ENCODE data around the gene CRCP. TPM values are rescaled to one million over a fixed set of nuclear protein-coding genes. Genes with fewer than 3 reads are reported as not detected.
A peak's percentile ranks its signal among the peaks of the same experiment; 100 is the strongest.

Gene CRCP
- polyA plus RNA-seq, 1 donor (not counting 4 experiments of a cell fraction or from before 2014, with no cell fraction given): 25.4 TPM

DNA sequence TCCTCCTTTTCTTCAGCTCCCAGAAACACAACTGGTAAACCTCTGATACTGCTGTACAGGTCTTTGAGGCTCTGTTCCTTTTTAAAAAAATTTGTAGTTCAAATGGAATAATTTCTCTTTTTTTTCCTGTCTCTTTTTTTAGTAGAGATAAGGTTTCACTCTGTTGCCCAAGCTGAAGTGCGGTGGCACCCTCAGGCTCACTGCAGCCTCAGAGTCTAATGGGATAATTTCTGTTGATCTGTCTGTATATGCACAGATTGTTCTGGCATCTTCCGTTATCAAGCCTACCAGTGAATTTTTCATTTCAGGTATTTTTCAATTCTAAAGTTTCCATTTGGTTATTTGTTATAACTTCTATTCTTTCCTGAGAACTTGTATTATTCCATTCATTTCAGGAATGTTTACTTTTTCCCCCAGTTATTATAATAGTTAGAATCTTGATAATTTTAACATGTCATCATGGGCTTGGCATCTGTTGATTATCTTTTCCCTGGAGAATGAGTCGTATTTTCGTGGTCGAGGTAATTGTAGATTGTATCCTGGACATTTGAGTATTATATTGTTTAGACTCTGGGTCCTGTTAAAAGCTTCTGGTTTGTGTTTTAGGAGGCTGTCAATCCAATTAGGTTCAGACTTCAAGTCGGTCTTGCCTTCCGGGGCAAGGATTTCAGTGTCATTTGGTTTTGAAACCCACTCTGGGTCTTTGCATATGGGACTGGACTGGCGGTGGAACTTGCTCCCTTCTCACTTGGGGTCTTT, 24.5 kb downstream of the CRCP start:
- TF ChIP-seq EZH2 (IDR thresholded peaks at IDR 0.05; ENCODE audit: low read length): no peak
- TF ChIP-seq CTCF (optimal IDR thresholded peaks at IDR 0.05 in 1 of 3, IDR thresholded peaks at IDR 0.05 in 1 of 3, conservative IDR thresholded peaks at IDR 0.05 in 1 of 3; ENCODE audit: extremely low read depth in 1 of 3, insufficient read depth in 2 of 3, low read length in 3 of 3): no peak

DNA sequence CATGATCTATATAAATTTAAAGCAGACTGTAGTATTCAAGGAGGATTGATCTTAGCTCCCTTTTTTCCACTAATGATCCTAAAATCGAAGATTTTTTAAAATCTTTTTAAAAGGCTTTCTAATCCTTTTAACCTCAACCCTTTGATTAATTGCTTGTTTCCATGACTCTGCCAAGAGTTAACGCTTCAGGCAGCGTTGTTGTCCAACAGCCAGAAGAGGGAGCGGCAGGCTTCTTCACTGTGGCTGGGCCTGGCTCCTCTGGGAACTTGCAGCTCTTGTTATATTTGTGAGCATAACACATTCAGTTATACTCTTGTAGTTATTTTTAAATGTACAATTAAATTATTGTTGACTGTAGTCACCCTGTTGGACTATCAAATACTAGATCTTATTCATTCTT, 26.3 kb downstream of the CRCP start:
- H3K4me1 ChIP-seq (ENCODE audit: control insufficient read depth, extremely low read depth, insufficient read depth, low read length): peaks cover 37% of the 10 kb centered on the region
- no peak for FAIRE-seq
- H3K9me3 ChIP-seq (ENCODE audit: control insufficient read depth, low read depth, low read length): no peaks in the 10 kb centered on the region
- no peak overlapping the region for H3K4me3 ChIP-seq (ENCODE audit: control insufficient read depth in 2 of 3, extremely low read depth in 1 of 3, insufficient read depth in 2 of 3, low read depth in 1 of 3, low read length in 3 of 3)
- H3K4me2 ChIP-seq (ENCODE audit: control insufficient read depth, extremely low read depth, insufficient read depth, low read depth, low read length): peak overlapping the region; percentile 0
- no peaks in the 10 kb centered on the region for H3K27me3 ChIP-seq (ENCODE audit: control insufficient read depth, extremely low read depth, insufficient read depth, low read length)
- H3K36me3 ChIP-seq (ENCODE audit: control insufficient read depth in 2 of 2, extremely low read depth in 1 of 2, insufficient read depth in 2 of 2, low read length in 2 of 2): peaks cover 11 to 23% of the 10 kb centered on the region in 2 experiments
- H3K9ac ChIP-seq (ENCODE audit: control insufficient read depth, extremely low read depth, insufficient read depth, low read length): no peak overlapping the region
- H3K27ac ChIP-seq (ENCODE audit: control insufficient read depth, insufficient read depth, low read length): peak overlapping the region; percentile 4
- dilution Hi-C loops (cut with MboI; ENCODE audit: extremely low pct_ligation_motif_present, low sequenced_read_pairs): no loop called here
- H2AFZ ChIP-seq (ENCODE audit: control insufficient read depth, low read length): no peak overlapping the region
- no peak for TF ChIP-seq EZH2 (IDR thresholded peaks at IDR 0.05; ENCODE audit: low read length)
- TF ChIP-seq CTCF (optimal IDR thresholded peaks at IDR 0.05 in 1 of 3, IDR thresholded peaks at IDR 0.05 in 1 of 3, conservative IDR thresholded peaks at IDR 0.05 in 1 of 3; ENCODE audit: extremely low read depth in 1 of 3, insufficient read depth in 2 of 3, low read length in 3 of 3): peak; percentile 65 to 79 (median 79)
- peaks cover 3% of the 10 kb centered on the region for H3K79me2 ChIP-seq (ENCODE audit: control insufficient read depth, insufficient read depth, low read length)
- H3K9me1 ChIP-seq (ENCODE audit: control insufficient read depth, extremely low read depth, insufficient read depth, low read length): no peaks in the 10 kb centered on the region
- H4K20me1 ChIP-seq (ENCODE audit: control insufficient read depth, extremely low read depth, insufficient read depth, low read length): no peaks in the 10 kb centered on the region
- peak; percentile 26 for DNase-seq (ENCODE audit: low read depth, low spot score)

More for the DNA sequence above, 24.5 kb downstream of the CRCP start:
- Histone ChIP-seq H3K36me3 (ENCODE audit: control insufficient read depth in 2 of 2, extremely low read depth in 1 of 2, insufficient read depth in 2 of 2, low read length in 2 of 2) (peaks cover 10 to 17% of the 10 kb centered on the region in 2 experiments), H3K27ac (ENCODE audit: control insufficient read depth, insufficient read depth, low read length) (no peak overlapping the region), H3K79me2 (ENCODE audit: control insufficient read depth, insufficient read depth, low read length) (peaks cover 3% of the 10 kb centered on the region), H3K4me3 (ENCODE audit: control insufficient read depth in 2 of 3, extremely low read depth in 1 of 3, insufficient read depth in 2 of 3, low read depth in 1 of 3, low read length in 3 of 3) (no peak overlapping the region), H3K9me3 (ENCODE audit: control insufficient read depth, low read depth, low read length) (no peaks in the 10 kb centered on the region), H3K27me3 (ENCODE audit: control insufficient read depth, extremely low read depth, insufficient read depth, low read length) (no peaks in the 10 kb centered on the region), H3K4me2 (ENCODE audit: control insufficient read depth, extremely low read depth, insufficient read depth, low read depth, low read length) (no peak overlapping the region), H3K9me1 (ENCODE audit: control insufficient read depth, extremely low read depth, insufficient read depth, low read length) (no peaks in the 10 kb centered on the region), H3K4me1 (ENCODE audit: control insufficient read depth, extremely low read depth, insufficient read depth, low read length) (peaks cover 37% of the 10 kb centered on the region), H3K9ac (ENCODE audit: control insufficient read depth, extremely low read depth, insufficient read depth, low read length) (no peak overlapping the region), H4K20me1 (ENCODE audit: control insufficient read depth, extremely low read depth, insufficient read depth, low read length) (no peaks in the 10 kb centered on the region), H2AFZ (ENCODE audit: control insufficient read depth, low read length) (no peak overlapping the region)
- dilution Hi-C loops (cut with MboI; ENCODE audit: extremely low pct_ligation_motif_present, low sequenced_read_pairs): no loop called here
- FAIRE-seq (peak; percentile 17), DNase-seq (ENCODE audit: low read depth, low spot score) (no peak)

Measured in keratinocyte (primary cell).